HFF-Myc (cell line): Measurements from ENCODE around the gene CPT1B.
A peak's percentile ranks its signal among the peaks of the same experiment; 100 is the strongest.
"Not testable (repeated sequence)": the region's sequence is repeated elsewhere in the genome, so short reads cannot be mapped to it uniquely, and the experiment has no call there.

Experiments
- DNase-seq: peaks from one replicate; pipeline ENCODE4 v3.0.0-alpha.2; 2011; ENCODE audit warnings: low read depth; ENCODE audit errors: extremely low read depth
- H3K4me3 ChIP-seq: replicated peaks from 2 replicates; pipeline ENCODE4 v1.5.1; 2011; ENCODE audit warnings: low read depth, mild to moderate bottlenecking, control low read depth, low read length
- TF ChIP-seq, protein P1 (sequence below): IDR thresholded peaks from 2 replicates; pipeline ENCODE4 v1.5.1; 2012; ENCODE audit warnings: mild to moderate bottlenecking, low read depth, low read length, control low read depth; ENCODE audit errors: missing control alignments

CPT1B gene

DNA sequence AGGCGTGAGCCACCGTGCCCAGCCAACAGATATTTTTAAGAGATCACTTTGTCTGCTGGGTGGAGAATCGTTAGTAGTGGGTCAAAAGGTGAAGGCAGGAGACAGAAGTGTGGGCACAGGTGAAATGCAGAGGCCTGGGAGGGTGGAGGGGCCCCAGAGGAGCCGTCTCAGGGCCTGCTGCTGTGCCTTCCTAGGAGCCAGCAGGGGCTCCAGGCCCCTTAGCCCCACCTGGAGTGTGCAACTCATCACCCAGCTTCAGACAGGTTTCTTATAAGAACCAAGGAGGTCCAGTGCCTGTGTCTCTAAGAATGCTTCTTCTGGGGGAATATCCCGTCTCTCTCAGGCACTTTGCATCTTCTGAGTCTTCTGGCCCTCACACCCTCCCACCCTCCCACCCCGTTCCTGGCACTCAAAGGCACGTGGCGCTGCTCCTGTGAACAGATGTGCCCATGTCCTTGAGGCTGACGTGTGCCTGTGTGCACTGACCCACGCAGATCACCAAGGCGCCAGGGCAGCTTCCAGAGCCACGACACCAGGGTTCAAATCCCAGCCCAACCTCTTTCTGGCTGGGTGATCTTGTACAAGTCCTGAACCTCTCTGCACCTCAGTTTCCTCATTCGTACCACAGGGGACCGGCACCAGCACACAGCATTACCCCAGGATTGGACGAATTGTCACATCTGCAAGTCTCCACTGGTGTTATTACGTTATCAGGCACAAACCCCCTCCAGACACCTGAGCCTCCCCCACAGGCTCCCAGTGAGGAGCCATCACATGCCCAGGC lies 46.3 kb upstream of the CPT1B start:
- no peak for DNase-seq
- TF ChIP-seq, protein P1, sequence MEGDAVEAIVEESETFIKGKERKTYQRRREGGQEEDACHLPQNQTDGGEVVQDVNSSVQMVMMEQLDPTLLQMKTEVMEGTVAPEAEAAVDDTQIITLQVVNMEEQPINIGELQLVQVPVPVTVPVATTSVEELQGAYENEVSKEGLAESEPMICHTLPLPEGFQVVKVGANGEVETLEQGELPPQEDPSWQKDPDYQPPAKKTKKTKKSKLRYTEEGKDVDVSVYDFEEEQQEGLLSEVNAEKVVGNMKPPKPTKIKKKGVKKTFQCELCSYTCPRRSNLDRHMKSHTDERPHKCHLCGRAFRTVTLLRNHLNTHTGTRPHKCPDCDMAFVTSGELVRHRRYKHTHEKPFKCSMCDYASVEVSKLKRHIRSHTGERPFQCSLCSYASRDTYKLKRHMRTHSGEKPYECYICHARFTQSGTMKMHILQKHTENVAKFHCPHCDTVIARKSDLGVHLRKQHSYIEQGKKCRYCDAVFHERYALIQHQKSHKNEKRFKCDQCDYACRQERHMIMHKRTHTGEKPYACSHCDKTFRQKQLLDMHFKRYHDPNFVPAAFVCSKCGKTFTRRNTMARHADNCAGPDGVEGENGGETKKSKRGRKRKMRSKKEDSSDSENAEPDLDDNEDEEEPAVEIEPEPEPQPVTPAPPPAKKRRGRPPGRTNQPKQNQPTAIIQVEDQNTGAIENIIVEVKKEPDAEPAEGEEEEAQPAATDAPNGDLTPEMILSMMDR: no peak
- H3K4me3 ChIP-seq: no peak overlapping the region

DNA sequence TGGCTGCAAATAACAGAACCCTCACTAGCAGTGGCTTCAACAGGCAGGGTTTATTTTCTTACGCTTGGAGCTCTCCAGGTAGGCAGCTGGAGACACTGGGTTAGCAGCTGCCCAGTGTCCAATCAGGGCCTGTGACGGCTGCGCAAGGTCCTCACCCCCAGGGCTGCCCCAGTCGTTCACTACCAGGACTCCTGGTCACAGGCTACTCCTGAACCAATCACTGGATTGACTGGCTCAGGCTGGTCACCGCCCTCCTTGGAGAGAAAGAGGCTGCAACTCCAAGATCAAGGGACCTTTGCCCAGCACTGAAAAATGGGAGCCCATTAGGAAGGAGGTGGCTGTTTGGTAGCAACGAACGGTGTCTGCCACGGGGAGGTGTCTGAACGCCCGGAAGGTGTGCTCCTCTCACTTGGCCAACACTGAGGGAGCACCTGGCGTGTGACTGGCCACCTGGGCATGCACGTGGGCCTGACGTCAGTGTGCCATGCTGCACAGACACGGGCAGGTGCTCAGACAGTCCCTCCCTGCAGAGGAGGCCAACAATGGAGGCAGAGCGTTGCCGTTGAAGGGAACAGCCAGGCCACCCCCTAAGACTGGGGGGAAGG lies 44.6 kb upstream of the CPT1B start:
- TF ChIP-seq, protein P1: no peak
- no peak overlapping the region for H3K4me3 ChIP-seq
- DNase-seq: no peak

DNA sequence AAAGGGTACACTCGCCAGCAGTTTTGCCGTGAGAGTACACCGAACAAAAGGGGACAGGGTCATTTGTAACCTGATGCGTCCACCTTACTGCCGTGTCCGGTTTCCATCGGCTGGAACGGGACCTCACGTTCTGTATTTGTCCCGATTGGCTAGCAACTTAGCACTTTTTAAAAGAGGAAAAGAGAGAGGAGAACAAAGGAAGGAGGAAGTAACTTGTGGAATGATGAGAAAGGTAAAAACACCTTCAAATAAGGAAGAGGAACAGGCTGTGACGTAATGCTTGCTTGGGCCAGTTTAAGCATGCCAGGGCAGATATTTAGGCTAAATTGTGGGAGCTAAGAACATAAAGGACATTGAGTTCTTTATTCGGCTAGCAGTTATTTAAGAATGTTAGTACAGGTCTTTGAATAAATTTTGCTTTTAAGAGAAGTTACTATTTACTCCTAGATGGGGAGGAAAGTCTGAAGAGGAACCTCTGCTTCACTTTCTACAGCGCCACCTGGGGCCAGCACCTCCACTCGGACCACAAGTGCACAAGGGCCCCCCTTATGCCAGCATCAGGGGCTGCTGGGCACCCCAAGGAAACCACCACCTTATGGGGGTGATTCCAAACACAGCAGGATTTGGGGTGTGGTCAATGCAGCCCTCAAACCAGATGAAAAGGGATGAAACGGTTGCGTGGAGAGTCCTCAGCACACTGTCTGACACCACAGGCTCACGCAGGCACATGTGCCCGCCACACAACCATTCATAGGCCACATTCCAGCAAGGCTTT lies 43.9 kb upstream of the CPT1B start:
- TF ChIP-seq, protein P1: peak; percentile 14
- no peak for DNase-seq
- H3K4me3 ChIP-seq: no peak overlapping the region

DNA sequence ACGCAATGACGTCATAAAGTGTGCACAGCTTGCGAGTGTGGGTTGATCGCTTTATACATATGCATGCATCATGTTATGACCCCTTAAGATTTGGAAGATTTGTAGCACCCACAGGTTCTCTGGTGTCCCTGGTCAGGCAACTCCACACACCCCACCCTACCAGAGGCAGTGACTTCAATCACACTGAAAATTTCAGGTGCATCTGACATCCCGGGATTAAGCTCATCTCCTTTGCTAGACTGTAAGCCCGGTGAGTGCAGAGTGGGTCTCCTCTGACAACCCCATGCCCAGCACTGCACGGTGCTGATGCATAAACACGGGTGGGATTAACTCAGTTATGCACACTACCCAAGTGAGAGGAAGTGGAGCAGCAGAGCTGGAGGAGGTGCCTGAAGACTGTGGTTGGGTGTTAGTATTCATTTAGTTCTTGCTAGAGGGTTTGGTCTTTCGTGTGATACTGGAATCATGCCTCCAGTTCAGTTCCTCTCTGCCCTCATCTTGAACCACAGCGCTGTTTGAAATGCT lies 43.2 kb upstream of the CPT1B start:
- DNase-seq: no peak

DNA sequence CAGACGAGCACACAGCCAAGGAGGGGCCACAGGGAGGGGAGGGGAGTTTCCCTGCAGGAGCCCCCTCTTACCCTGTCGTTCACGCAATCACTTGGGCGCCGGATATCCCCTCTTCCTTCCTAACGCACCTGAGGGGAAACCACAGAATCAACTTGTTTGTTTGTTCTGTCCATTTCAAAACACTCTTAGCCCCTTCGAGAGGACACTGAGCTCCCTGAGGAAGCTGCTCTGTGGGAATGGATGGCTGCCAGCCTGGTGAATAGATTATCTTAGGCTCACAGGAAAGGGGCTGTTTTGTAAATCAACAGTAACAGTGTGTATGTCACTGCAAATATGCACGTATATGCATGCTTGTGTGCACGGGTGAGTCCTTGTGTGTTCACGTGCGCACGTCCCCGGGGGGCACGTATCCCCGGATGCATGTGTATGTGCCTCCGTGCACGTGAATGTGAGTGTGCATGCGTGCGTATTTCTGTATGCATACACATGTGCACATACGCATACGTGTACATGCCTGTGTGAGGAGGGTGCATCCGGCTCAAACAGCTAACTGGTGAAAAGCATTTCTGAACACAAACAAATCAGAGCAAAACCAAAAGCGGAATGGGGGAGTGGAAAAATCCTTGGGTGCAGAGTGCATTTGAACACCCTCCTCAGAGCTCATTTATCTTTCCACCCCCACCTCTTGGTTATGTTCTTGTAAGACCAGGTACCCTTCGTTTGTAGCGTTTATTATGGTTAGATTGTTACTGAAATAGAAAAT lies 42.5 kb upstream of the CPT1B start:
- no peak overlapping the region for H3K4me3 ChIP-seq
- DNase-seq: peak; percentile 35
- TF ChIP-seq, protein P1: peak; percentile 72

More for the DNA sequence above, 43.2 kb upstream of the CPT1B start:
- TF ChIP-seq, protein P1: no peak
- H3K4me3 ChIP-seq: no peak overlapping the region

DNA sequence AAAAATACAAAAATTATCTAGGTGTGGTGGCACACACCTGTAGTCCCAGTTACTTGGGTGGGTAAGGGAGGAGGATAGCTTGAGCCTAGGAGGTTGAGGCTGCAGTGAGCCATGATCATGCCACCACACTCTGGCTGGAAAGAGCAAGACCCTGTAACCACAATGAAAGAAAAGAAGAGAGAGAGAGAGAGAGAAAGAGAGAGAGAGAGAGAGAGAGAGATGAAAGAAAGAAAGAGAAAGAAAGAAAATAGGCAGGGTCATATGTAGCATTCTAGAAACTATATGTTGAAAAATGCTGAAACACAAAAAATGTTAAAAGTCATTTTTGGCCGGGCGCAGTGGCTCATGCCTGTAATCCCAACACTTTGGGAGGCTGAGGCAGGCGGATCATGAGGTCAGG lies 36.1 kb upstream of the CPT1B start:
- DNase-seq, H3K4me3 ChIP-seq: not testable (repeated sequence)
